GM12891 (cell line): ENCODE measurements around the gene TTLL7.
A peak's percentile ranks its signal among the peaks of the same experiment; 100 is the strongest.

Experiments used
- DNase-seq: peaks from one replicate; pipeline ENCODE4 v3.0.0; 2011; ENCODE audit warnings: low spot score; ENCODE audit not compliant: insufficient read length
- FAIRE-seq: peaks from 2 replicates; lab custom pipeline; 2011; peaks lifted over from hg19 to GRCh38; lab: Jason Lieb, UNC
- PAX5 ChIP-seq: IDR thresholded peaks from 2 replicates; pipeline ENCODE4 v1.6.1; 2011; ENCODE audit warnings: low read length, moderate library complexity, mild to moderate bottlenecking; ENCODE audit not compliant: insufficient read depth, severe bottlenecking
- POLR2A ChIP-seq: IDR thresholded peaks from 2 replicates; pipeline ENCODE4 v1.6.1; 2011; ENCODE audit warnings: low read depth, low read length, control low read depth
- POLR2AphosphoS5 ChIP-seq: IDR thresholded peaks from 2 replicates; pipeline ENCODE4 v1.6.1; 2011; ENCODE audit warnings: low read depth, low read length, control low read depth
- POU2F2 ChIP-seq: IDR thresholded peaks from 2 replicates; pipeline ENCODE4 v1.6.1; 2011; ENCODE audit warnings: low read depth, mild to moderate bottlenecking, control low read depth, low read length, moderate library complexity
- SPI1 ChIP-seq: IDR thresholded peaks from 2 replicates; pipeline ENCODE4 v1.6.1; 2011; ENCODE audit warnings: low read depth, low read length, control low read depth
- TAF1 ChIP-seq: IDR thresholded peaks from 2 replicates; pipeline ENCODE4 v1.6.1; 2011; ENCODE audit warnings: low read depth, low read length, control low read depth

TTLL7 gene

DNA sequence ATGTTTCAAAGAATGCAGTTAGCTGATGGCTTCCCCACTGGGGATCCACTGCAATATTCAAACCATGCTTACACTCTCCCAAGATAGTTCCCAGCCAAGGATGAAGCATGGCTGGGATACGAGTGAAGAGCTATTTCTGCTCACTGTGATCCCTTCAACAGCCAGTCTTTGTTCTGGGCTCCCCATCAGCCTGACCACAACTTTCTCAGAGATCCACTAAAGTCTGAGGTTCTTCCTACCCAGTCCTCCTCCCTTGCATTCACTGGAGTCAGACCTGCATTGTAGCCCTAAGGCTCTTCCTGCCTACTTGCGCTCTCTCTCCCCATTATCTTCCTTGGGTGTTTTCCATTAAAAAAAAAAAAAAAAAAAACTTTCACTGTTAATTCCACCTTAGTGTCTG, 101.4 kb downstream of the TTLL7 start:
- TF ChIP-seq PAX5, result no peak
- DNase-seq (no peak), FAIRE-seq (no peak)

- no peak for FAIRE-seq
Measured at GRCh38 chr1:83896299-83896698, 102.6 kb downstream of the TTLL7 start.

GRCh38 chr1:83889707-83890106, 109.2 kb downstream of the TTLL7 start:
- FAIRE-seq (no peak), DNase-seq (no peak)

More at GRCh38 chr1:83896299-83896698, 102.6 kb downstream of the TTLL7 start:
- DNase-seq, result no peak
- TF ChIP-seq POU2F2, result no peak
- TF ChIP-seq PAX5, result no peak
- TF ChIP-seq POLR2A, result no peak
- no peak for TF ChIP-seq POLR2AphosphoS5
- TF ChIP-seq SPI1, result no peak
- TF ChIP-seq TAF1, result no peak

DNA sequence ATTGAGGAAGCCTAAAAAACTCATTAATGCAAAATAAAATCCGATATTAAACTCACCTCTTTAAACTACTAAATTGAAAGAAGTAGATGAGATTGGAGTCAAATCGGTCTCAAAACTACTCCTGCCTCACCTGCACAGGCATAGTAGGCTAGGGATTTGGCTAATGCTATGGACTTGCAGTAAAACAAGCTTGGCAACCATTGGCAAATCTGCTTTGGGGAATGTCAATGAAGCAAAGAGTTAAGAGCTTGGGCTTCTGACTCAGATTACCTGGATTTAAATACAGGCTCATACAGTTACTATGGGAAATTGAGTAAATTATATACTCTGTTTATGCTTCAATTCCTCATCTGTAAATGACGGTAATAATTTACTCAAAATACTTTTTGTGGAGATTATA, 111.4 kb downstream of the TTLL7 start:
- TF ChIP-seq PAX5 (no peak), POLR2AphosphoS5 (no peak), SPI1 (no peak), TAF1 (no peak), POU2F2 (no peak), POLR2A (no peak)
- DNase-seq (no peak), FAIRE-seq (no peak)

More at GRCh38 chr1:83889707-83890106, 109.2 kb downstream of the TTLL7 start:
- TF ChIP-seq POLR2A (no peak), POU2F2 (no peak), SPI1 (no peak), POLR2AphosphoS5 (no peak), PAX5 (no peak), TAF1 (no peak)

DNA sequence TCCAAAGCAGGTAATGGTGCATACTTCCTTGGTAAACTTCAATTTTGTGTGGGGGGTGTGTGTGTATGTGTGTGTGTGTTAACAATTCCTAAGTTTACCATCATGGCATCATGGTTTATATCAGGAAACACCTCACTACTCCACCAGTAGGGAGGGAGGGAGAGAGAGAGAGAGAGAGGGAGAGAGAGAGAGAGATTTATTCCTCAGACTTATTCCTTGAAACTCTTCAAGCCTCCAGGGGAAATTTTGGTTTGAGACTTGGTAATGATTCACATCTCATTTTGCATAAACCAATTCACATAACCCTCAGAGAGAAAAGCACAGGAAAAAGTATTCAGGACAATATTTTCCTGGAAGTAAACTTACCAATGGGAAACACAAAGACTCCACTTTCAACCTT, 115.0 kb downstream of the TTLL7 start:
- DNase-seq, result no peak
- FAIRE-seq, result no peak
- TF ChIP-seq TAF1 (no peak), POU2F2 (no peak), PAX5 (no peak), POLR2A (no peak), SPI1 (no peak), POLR2AphosphoS5 (no peak)

DNA sequence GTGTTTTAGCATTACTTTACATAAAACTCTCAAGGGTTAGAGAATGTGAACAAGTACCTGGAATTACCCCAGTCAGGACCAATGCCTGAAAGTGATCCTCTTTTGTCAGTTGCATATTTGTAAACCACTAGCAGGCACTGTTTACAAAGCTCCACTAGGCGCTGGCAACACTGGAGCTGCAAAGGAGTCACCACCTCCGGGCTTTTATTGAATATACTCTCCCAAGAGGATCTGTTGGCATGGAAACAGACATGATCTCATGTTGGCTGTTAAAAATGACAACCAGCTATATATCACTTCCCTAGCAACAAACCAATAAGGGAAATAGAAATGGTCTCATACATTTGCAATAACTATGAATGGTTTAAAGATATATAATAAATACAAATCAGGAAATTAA, 116.0 kb downstream of the TTLL7 start:
- no peak for DNase-seq
- TF ChIP-seq TAF1 (no peak), POLR2A (no peak), POU2F2 (no peak), SPI1 (no peak), PAX5 (no peak), POLR2AphosphoS5 (no peak)

GRCh38 chr1:83872515-83872914, 126.4 kb downstream of the TTLL7 start:
- FAIRE-seq (no peak), DNase-seq (no peak)
- no peak for TF ChIP-seq POLR2AphosphoS5

More for the DNA sequence above, 116.0 kb downstream of the TTLL7 start:
- FAIRE-seq, result no peak

GRCh38 chr1:83864991-83865390, 133.9 kb downstream of the TTLL7 start:
- peak; percentile 28 for FAIRE-seq
- TF ChIP-seq POU2F2 (no peak), SPI1 (no peak), POLR2AphosphoS5 (no peak), PAX5 (no peak), TAF1 (no peak), POLR2A (no peak)
- DNase-seq, result no peak

GRCh38 chr1:83860490-83861221, 138.3 kb downstream of the TTLL7 start:
- TF ChIP-seq SPI1 (no peak), POU2F2 (0 out of 2 replicates have a peak, but pooled peaks have one; percentile 22)
- FAIRE-seq, result peak; percentile 84
- DNase-seq, result peak; percentile 37

- TF ChIP-seq PAX5 (no peak), POU2F2 (no peak), POLR2A (no peak), TAF1 (no peak), SPI1 (no peak), POLR2AphosphoS5 (no peak)
- DNase-seq (no peak), FAIRE-seq (no peak)
Measured at GRCh38 chr1:83857716-83858115, 141.2 kb downstream of the TTLL7 start.

GRCh38 chr1:83857103-83857502, 141.8 kb downstream of the TTLL7 start:
- DNase-seq, result no peak
- TF ChIP-seq TAF1 (no peak), SPI1 (no peak), POLR2A (no peak), PAX5 (no peak), POLR2AphosphoS5 (no peak), POU2F2 (no peak)
- peak; percentile 50 for FAIRE-seq
